ENCODE data around the gene DPH6.

- TF ChIP-seq, protein P1, sequence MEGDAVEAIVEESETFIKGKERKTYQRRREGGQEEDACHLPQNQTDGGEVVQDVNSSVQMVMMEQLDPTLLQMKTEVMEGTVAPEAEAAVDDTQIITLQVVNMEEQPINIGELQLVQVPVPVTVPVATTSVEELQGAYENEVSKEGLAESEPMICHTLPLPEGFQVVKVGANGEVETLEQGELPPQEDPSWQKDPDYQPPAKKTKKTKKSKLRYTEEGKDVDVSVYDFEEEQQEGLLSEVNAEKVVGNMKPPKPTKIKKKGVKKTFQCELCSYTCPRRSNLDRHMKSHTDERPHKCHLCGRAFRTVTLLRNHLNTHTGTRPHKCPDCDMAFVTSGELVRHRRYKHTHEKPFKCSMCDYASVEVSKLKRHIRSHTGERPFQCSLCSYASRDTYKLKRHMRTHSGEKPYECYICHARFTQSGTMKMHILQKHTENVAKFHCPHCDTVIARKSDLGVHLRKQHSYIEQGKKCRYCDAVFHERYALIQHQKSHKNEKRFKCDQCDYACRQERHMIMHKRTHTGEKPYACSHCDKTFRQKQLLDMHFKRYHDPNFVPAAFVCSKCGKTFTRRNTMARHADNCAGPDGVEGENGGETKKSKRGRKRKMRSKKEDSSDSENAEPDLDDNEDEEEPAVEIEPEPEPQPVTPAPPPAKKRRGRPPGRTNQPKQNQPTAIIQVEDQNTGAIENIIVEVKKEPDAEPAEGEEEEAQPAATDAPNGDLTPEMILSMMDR (IDR thresholded peaks at IDR 0.05 in 4 of 5, conservative IDR thresholded peaks at IDR 0.05 in 1 of 5), result peak in 2 of 5 experiments; percentile 7 to 16
- peak; percentile 62 to 68 for TF ChIP-seq POLR2A (IDR thresholded peaks at IDR 0.05)
These were observed at the start of gene DPH6 for GRCh38 chr15:35545824-35546510.
